Central memory CD8-positive, alpha-beta T cell (primary cell): ENCODE measurements around the gene MYO9A.

Experiments used
- ATAC-seq: fragments of 150-1000 bp; cut with Tn5 transposase; replicated peaks from 2 replicates; pipeline ENCODE4 v1.10.0; 2022; ENCODE audit warnings: mild to moderate bottlenecking, moderate FRiP score, moderate number of reproducible peaks; ENCODE audit not compliant: poor library complexity, severe bottlenecking; ENCODE audit errors: extremely low read depth
- DNase-seq, 2 donors: peaks; one replicate each; pipeline ENCODE4 v3.0.0; 2021; ENCODE audit warnings: low spot score in 2 of 2
- H3K27ac Mint-ChIP-seq: one replicate; pipeline ENCODE4 v1.8.0; 2022; ENCODE audit warnings: low read depth, mild to moderate bottlenecking, moderate library complexity, mixed read lengths
- H3K27me3 Mint-ChIP-seq: one replicate; pipeline ENCODE4 v1.8.0; 2022; ENCODE audit warnings: mixed read lengths
- H3K36me3 Mint-ChIP-seq: one replicate; pipeline ENCODE4 v1.8.0; 2022; ENCODE audit warnings: mild to moderate bottlenecking, moderate library complexity, mixed read lengths; ENCODE audit not compliant: insufficient read depth
- H3K4me1 Mint-ChIP-seq: one replicate; pipeline ENCODE4 v1.8.0; 2022; ENCODE audit warnings: mixed read lengths
- H3K4me3 Mint-ChIP-seq: one replicate; pipeline ENCODE4 v1.8.0; 2022; ENCODE audit warnings: mild to moderate bottlenecking, moderate library complexity, mixed read lengths
- H3K9me3 Mint-ChIP-seq: one replicate; pipeline ENCODE4 v1.8.0; 2022; ENCODE audit warnings: mixed read lengths

The MYO9A gene

DNA sequence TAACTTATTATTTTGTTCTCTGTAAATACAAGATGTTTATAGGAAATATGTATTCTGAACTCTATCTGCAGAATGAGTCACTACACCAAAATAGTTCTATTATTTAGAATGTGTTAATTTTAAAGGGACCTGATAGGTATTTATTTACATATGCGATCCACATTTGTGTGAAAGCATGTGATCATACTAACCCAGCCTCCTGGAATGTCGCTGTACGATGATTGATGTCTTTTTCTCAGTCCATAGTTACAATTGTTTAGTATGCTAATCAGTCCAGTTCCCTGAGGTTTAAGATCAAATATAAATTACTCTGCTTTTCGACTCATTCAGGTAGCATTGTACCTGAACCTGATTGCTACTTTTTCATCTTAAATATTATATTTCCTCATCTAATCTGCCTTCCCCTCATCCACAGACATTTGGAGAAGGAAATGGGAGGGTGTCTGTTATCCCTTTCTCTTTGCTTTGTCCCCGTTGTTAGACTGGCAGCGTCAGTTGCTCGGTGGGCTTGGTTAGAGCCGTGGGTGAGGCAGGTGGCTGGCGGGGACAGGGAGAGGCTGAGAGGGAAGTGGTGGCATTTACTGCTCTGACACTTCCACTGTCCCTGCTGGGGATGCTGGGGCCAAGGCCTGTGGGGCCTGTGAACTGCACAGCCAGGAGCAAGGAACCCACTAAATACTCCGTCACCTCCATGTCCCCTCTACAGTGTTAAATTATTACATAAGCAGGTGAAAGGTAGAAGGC is 335.4 kb downstream of the MYO9A start:
- no peak overlapping the region for H3K4me3 Mint-ChIP-seq
- peaks cover 58% of the 10 kb centered on the region for H3K27me3 Mint-ChIP-seq
- peaks cover 3% of the 10 kb centered on the region for H3K36me3 Mint-ChIP-seq
- ATAC-seq = no peak
- no peak for DNase-seq
- no peak overlapping the region for H3K27ac Mint-ChIP-seq
- no peaks in the 10 kb centered on the region for H3K9me3 Mint-ChIP-seq
- H3K4me1 Mint-ChIP-seq = peaks cover 17% of the 10 kb centered on the region

DNA sequence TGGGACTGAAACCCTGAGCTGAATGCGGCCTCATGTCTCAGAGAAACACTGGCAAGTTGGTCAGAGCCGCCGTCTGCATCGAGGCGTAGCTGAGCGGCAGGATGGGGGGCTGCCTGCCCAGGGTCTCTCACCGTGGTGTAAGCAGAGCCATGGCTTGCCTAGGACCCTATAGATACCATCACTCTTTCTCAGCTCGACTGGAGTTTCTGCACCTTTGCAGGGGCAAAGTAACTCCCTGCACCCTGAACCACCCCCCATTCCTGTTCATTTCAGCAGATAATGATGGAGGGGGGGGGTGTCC is 336.0 kb downstream of the MYO9A start:
- ATAC-seq = no peak
- Mint-ChIP-seq H3K36me3 (peaks cover 3% of the 10 kb centered on the region), H3K9me3 (no peaks in the 10 kb centered on the region), H3K4me1 (peaks cover 17% of the 10 kb centered on the region), H3K4me3 (no peak overlapping the region), H3K27ac (no peak overlapping the region), H3K27me3 (peaks cover 55% of the 10 kb centered on the region)
- no peak for DNase-seq

DNA sequence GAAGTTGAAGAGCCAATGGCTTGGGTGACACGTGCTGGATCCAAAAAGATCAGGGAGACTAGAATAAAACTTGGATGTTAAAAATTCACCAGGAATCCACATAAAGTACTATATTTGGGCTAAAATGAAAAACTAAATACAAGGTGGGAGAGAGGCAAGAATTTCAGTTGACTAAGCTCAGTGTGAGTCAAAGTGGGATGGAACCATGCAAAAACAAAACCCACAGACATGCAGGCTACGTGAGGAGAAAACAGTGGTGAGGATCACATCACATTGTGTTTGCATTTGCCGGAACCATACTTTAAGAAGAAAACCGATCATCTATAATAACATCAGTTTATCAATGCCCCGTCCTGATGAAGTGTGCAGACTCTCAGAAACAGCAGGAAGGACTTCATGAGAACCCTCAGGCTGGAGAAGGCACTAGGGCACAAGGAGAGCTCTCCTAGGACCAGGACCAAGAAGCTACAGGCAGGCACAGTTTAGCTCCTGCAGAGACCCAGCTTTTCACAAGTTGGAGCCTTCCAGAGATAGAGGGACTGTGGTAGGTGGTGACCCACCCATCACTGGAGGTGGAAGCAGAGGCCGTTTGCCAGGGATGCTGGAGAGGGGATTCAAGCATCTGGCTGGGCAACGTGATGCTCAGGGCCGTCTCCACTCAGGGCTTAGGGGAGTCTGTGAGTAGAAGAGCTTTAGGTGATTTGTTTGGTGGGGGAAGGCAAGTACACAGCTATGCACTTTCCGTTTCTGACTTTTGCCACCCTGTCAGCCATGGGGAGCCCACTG is 336.6 kb downstream of the MYO9A start:
- Mint-ChIP-seq H3K27me3 (peaks cover 49% of the 10 kb centered on the region), H3K36me3 (peaks cover 3% of the 10 kb centered on the region), H3K27ac (no peak overlapping the region), H3K9me3 (no peaks in the 10 kb centered on the region), H3K4me1 (peaks cover 17% of the 10 kb centered on the region), H3K4me3 (no peak overlapping the region)
- no peak for ATAC-seq
- no peak for DNase-seq

DNA sequence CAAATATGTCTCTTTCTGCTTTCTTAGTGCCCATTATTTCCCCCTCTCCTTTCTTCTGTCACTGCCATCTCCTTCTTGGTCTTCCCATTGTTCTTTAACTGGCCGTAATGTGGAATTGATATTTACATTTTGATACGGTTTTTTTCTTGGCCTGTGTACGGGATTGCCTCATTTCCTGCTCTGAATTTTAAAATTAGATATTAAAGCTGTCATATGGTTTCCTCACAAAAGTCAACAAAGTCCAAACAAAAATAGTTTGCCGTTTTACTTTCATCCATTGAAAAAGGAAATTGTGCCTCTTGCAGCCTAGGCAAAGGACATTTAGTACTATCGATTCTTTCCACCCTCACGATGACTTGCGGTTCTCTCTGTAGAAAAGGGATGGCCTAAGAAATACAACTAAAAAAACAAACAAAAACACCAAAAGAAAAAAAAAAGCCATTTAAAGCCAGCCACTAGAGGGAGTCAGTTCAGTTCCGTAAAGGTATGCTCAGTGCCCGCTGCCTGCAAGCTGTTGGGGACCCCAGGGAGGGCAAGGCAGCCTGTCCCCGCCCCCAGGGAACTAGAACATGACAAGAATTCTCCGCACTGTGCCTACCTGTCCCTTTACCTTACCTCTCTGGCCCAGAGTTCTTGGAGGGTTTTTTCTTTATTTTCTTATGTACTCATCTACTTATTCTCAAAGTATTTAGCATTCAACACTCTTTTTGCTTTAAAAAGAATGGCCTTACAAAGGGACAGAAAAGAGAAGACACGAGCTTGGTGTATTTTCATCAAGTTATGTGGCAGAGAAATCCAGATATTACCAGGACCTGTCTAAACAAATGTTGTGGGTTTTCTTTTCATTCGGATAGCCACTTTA is 337.6 kb downstream of the MYO9A start:
- H3K36me3 Mint-ChIP-seq = peaks cover 3% of the 10 kb centered on the region
- DNase-seq = no peak
- H3K27ac Mint-ChIP-seq = no peak overlapping the region
- H3K4me3 Mint-ChIP-seq = no peak overlapping the region
- H3K4me1 Mint-ChIP-seq = peaks cover 17% of the 10 kb centered on the region
- H3K27me3 Mint-ChIP-seq = peaks cover 44% of the 10 kb centered on the region
- no peak for ATAC-seq
- H3K9me3 Mint-ChIP-seq = no peaks in the 10 kb centered on the region

DNA sequence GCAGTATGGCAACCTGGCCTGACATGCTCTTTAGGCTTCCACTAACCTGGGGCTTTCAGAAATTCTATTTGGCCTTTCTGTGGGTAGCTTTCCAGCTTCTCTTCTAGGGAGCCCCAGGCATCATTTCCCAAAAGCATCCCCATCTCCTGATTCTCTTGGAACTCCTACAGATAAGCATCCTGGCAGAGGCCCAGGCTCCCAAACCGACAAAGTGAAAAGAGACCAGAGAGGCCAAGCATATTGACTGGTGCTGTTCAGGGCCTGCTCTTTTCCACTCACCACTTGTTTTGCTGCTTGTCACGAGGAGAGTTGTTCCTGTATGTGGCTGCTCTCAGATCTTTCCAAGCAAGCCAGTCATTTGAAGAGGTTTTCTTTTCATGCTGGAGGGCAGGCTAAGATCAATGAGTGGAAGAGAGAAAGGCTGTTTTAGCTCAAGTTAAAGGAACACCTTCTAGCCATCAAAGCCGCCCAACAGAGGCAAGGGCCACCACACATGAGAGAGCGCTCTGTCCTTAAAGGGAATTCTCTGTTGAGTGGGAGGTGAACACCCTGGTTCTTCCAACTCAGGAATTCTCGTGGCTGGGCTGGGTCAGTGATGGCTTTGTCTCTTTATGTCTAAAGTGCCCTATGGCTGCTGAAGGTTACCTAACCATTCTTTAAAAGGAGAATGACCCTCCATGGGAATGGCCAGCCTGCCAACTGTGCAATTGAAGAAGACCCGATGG is 338.7 kb downstream of the MYO9A start:
- Mint-ChIP-seq H3K4me3 (no peak overlapping the region), H3K27me3 (peaks cover 35% of the 10 kb centered on the region), H3K36me3 (peaks cover 3% of the 10 kb centered on the region), H3K27ac (no peak overlapping the region), H3K4me1 (peaks cover 17% of the 10 kb centered on the region), H3K9me3 (no peaks in the 10 kb centered on the region)
- no peak for DNase-seq
- ATAC-seq = no peak

DNA sequence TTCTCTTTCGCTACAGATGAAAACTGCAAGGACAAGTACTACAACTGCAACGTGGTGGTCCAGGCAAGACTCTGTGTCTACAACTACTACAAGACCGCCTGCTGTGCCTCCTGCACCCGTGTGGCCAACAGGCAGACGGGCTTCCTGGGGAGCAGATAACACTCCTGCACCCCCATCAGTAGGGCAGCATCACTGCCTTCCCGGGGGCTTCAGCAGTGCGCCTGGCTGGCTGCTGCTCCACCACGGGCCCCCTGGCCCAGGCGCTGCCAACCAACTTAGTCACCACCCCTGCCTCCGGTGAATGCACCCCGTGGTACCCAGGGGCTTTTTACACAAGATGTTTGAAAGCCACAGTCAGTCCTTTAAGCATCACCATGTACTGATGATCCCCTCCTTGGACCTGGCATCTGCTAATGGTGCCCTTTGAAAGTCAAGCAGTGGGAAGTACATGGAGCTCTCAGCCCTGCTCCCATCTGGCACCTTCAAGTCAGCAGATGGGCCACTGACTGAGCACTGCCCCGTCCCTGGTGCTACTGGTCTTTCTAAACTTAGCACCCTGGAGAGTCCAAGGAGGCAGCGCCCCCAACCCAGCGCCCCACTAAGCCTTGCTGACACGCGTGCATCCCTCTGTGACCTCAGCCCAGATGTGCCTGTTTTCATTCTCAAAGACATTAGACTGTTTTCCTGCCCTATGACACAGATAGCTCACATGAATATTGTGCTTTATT is 340.6 kb downstream of the MYO9A start:
- ATAC-seq (no peak), DNase-seq (no peak)
- Mint-ChIP-seq H3K4me1 (peaks cover 17% of the 10 kb centered on the region), H3K27me3 (peaks cover 22% of the 10 kb centered on the region), H3K27ac (no peak overlapping the region), H3K36me3 (peaks cover 3% of the 10 kb centered on the region), H3K4me3 (no peak overlapping the region), H3K9me3 (no peaks in the 10 kb centered on the region)

DNA sequence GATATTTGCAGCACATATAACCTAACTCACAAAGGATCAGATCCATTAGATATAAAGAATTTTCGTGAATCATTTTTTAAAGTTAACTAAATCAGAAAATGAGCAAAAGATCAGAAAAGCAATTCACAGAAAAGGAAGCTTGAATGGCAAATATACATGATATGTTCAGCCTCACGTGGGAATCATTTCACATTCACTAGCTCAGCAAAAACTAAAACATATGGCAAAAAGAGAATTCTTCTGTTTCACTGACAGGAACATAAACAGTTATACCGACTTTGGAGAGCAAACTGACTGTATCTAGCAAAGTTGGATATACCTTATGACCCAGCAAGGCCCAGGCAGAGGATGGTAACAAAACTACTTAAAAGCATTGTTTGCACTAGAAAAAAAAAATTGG is 341.6 kb downstream of the MYO9A start:
- Mint-ChIP-seq H3K27me3 (peaks cover 13% of the 10 kb centered on the region), H3K9me3 (no peaks in the 10 kb centered on the region), H3K27ac (no peak overlapping the region), H3K4me1 (peaks cover 13% of the 10 kb centered on the region), H3K36me3 (peaks cover 5% of the 10 kb centered on the region), H3K4me3 (no peak overlapping the region)
- DNase-seq = no peak
- ATAC-seq = no peak

DNA sequence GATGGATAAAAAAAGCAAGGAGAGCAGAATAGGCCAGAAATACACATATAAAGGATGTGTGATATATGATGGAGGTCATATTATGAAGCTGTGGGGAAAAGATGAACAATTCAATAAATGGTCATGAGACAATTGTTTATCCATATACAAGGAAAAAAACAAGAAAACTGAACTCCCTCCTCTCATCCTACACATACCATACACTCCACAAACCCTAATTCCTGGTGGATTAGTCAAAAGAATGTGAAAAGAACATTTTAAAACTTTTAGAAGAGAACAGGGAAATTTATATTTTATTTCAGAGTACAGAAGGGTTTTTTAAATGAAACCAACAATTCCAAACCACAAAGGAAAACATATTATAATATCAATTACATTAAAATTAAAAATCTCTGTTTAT is 342.1 kb downstream of the MYO9A start:
- no peak for DNase-seq
- ATAC-seq = no peak
- Mint-ChIP-seq H3K27ac (no peak overlapping the region), H3K27me3 (peaks cover 8% of the 10 kb centered on the region), H3K36me3 (peaks cover 5% of the 10 kb centered on the region), H3K9me3 (no peaks in the 10 kb centered on the region), H3K4me1 (peaks cover 9% of the 10 kb centered on the region), H3K4me3 (no peak overlapping the region)

DNA sequence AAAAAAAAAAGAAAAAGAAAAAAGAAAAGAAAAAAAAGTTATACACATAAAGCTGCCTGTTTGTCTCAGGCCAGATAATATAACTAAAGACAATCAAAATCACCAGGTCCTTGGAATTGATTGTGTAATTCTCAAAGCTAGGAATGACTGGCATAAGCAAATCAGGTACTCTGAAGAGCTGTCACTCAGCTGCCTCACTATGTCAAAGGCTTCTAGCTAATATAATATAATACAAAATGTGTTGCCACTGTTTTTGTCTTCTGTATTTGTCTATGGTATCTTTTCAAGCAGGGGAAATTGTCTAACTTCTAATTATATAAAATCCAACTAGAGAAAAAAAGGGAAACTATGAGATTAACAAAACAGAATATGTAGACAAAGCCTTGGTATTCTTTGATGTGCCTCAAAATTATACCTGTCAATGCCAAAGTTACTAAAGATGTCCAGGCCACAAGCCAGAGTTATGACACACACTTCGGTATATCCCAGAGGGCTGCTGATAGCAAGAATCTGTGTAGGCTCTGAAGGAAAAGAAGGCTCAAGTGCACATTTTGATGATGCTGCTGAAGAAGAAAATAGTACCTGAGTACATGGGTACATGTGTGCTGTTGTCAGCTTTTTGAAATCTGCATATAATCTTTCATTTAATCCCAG is 344.6 kb downstream of the MYO9A start:
- no peak overlapping the region for H3K4me3 Mint-ChIP-seq
- peaks cover under 1% of the 10 kb centered on the region for H3K27me3 Mint-ChIP-seq
- no peak for DNase-seq
- no peaks in the 10 kb centered on the region for H3K9me3 Mint-ChIP-seq
- no peaks in the 10 kb centered on the region for H3K4me1 Mint-ChIP-seq
- no peak overlapping the region for H3K27ac Mint-ChIP-seq
- H3K36me3 Mint-ChIP-seq = peaks cover 2% of the 10 kb centered on the region
- no peak for ATAC-seq
